ENCODE data around the gene SH3PXD2A.

DNA sequence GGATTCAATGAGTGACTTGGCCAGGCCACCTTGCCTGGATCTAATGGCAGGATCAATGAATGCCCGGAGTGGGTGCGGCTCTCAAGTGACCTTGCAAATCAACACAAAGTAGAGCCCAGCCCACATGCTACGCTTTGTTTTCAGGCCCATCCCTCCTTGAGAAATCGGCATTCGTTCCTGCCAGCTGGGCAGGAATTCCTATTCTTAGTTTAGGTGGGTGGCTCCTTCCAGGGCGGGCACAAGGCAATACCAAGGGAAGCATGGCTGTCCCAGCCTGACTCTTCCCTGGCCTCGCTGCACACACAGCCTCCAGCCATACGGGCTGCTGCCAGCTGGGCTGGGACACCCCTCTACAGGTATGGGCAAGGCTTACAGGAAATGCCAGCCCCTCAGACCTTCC is 119.3 kb downstream of the SH3PXD2A start:
- TF ChIP-seq, protein P1, sequence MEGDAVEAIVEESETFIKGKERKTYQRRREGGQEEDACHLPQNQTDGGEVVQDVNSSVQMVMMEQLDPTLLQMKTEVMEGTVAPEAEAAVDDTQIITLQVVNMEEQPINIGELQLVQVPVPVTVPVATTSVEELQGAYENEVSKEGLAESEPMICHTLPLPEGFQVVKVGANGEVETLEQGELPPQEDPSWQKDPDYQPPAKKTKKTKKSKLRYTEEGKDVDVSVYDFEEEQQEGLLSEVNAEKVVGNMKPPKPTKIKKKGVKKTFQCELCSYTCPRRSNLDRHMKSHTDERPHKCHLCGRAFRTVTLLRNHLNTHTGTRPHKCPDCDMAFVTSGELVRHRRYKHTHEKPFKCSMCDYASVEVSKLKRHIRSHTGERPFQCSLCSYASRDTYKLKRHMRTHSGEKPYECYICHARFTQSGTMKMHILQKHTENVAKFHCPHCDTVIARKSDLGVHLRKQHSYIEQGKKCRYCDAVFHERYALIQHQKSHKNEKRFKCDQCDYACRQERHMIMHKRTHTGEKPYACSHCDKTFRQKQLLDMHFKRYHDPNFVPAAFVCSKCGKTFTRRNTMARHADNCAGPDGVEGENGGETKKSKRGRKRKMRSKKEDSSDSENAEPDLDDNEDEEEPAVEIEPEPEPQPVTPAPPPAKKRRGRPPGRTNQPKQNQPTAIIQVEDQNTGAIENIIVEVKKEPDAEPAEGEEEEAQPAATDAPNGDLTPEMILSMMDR (IDR thresholded peaks at IDR 0.05; ENCODE audit: borderline replicate concordance, extremely low read depth, low read length, poor library complexity, severe bottlenecking): no peak
- TF ChIP-seq EZH2 (IDR thresholded peaks at IDR 0.05; ENCODE audit: borderline replicate concordance, low read depth, low read length, severe bottlenecking): no peak

Measured in DND-41 (cell line).